Neural cell (in vitro differentiated cells): ENCODE measurements around the gene LSM12. TPM values are rescaled to one million over a fixed set of nuclear protein-coding genes. Genes with fewer than 3 reads are reported as not detected.

Experiments used
- H2AFZ ChIP-seq: fragments of 200-600, 300-800 bp; sonication (generic), shearing (Covaris generic); 2 replicates; pipeline ENCODE4 v1.6.0; 2014; ENCODE audit warnings: low read depth, mild to moderate bottlenecking, antibody characterized with exemption, low read length, moderate library complexity
- H3F3A ChIP-seq: fragments of 200-600 bp; shearing (Covaris generic); 2 replicates; pipeline ENCODE4 v1.6.1; 2016; ENCODE audit warnings: mild to moderate bottlenecking, moderate library complexity, mixed read lengths, antibody characterized with exemption, low read length; ENCODE audit not compliant: insufficient read depth, poor library complexity, severe bottlenecking
- H3K27ac ChIP-seq: fragments of 200-600, 300-800 bp; sonication (generic), shearing (Covaris generic); 2 replicates; pipeline ENCODE4 v1.5.1; 2014; ENCODE audit warnings: mild to moderate bottlenecking, low read length, moderate library complexity
- H3K27me3 ChIP-seq: fragments of 300-800, 200-600 bp; sonication (generic), shearing (Covaris generic); 2 replicates; pipeline ENCODE4 v1.6.0; 2014; ENCODE audit warnings: mild to moderate bottlenecking, low read depth, low read length, moderate library complexity; ENCODE audit not compliant: insufficient read depth
- H3K36me3 ChIP-seq: fragments of 300-800, 200-600 bp; sonication (generic), shearing (Covaris generic); 2 replicates; pipeline ENCODE4 v1.5.1; 2014; ENCODE audit warnings: mild to moderate bottlenecking, antibody characterized with exemption, low read length, moderate library complexity; ENCODE audit not compliant: insufficient read depth
- H3K4me2 ChIP-seq: fragments of 300-800, 200-600 bp; sonication (generic), shearing (Covaris generic); 2 replicates; pipeline ENCODE4 v1.6.0; 2014; ENCODE audit warnings: mild to moderate bottlenecking, low read length
- H3K4me3 ChIP-seq: fragments of 300-800, 200-600 bp; sonication (generic), shearing (Covaris generic); 2 replicates; pipeline ENCODE4 v1.5.1; 2014; ENCODE audit warnings: mild to moderate bottlenecking, low read length, moderate library complexity
- H3K79me2 ChIP-seq: fragments of 200-600 bp; shearing (Covaris generic); replicated peaks from 2 replicates; pipeline ENCODE4 v1.6.0; 2014; ENCODE audit warnings: mild to moderate bottlenecking, low read length, moderate library complexity; ENCODE audit not compliant: insufficient read depth
- H3K9ac ChIP-seq: fragments of 300-800, 200-600 bp; sonication (generic), shearing (Covaris generic); 2 replicates; pipeline ENCODE4 v1.6.1; 2016; ENCODE audit warnings: mild to moderate bottlenecking, low read length, mixed read lengths
- H3K9me2 ChIP-seq: fragments of 200-600 bp; shearing (Covaris generic); 2 replicates; pipeline ENCODE4 v1.6.1; 2016; ENCODE audit warnings: mild to moderate bottlenecking, low read length, mixed read lengths; ENCODE audit not compliant: insufficient read depth
- H3K9me3 ChIP-seq: fragments of 200-600, 300-800 bp; sonication (generic), shearing (Covaris generic); 2 replicates; pipeline ENCODE4 v1.6.1; 2016; ENCODE audit warnings: mild to moderate bottlenecking, mixed run types, low read length, moderate library complexity, mixed read lengths
- H4K20me1 ChIP-seq: fragments of 200-600 bp; shearing (Covaris generic); 2 replicates; pipeline ENCODE4 v1.6.1; 2016; ENCODE audit warnings: mild to moderate bottlenecking, mixed run types; ENCODE audit not compliant: insufficient read depth
- CTCF ChIP-seq: fragments of 450-650 bp; IDR thresholded peaks from 2 replicates; pipeline ENCODE4 v1.5.1; 2014; ENCODE audit warnings: antibody characterized with exemption, mild to moderate bottlenecking, moderate library complexity; ENCODE audit not compliant: poor library complexity, severe bottlenecking
- EP300 ChIP-seq: fragments of 450-650 bp; conservative IDR thresholded peaks from 2 replicates; pipeline ENCODE4 v1.6.1; 2014; ENCODE audit warnings: antibody characterized with exemption, mild to moderate bottlenecking, moderate library complexity; ENCODE audit not compliant: poor library complexity, severe bottlenecking
- EZH2 ChIP-seq: fragments of 200-600, 300-800 bp; shearing (Covaris generic), sonication (generic); IDR thresholded peaks from 2 replicates; pipeline ENCODE4 v1.6.1; 2014; ENCODE audit warnings: antibody characterized with exemption, low read length, borderline replicate concordance, mild to moderate bottlenecking; ENCODE audit not compliant: insufficient read depth, poor library complexity, severe bottlenecking
- MXI1 ChIP-seq: fragments of 450-650 bp; conservative IDR thresholded peaks from 2 replicates; pipeline ENCODE4 v1.6.1; 2014; ENCODE audit warnings: antibody characterized with exemption, mild to moderate bottlenecking; ENCODE audit not compliant: poor library complexity, severe bottlenecking
- POLR2AphosphoS5 ChIP-seq: IDR thresholded peaks from 2 replicates; pipeline ENCODE4 v1.6.1; 2012
- RAD21 ChIP-seq: fragments of 450-650 bp; conservative IDR thresholded peaks from 2 replicates; pipeline ENCODE4 v1.6.1; 2014; ENCODE audit warnings: antibody characterized with exemption, mild to moderate bottlenecking, moderate library complexity
- SMC3 ChIP-seq: fragments of 450-650 bp; conservative IDR thresholded peaks from 2 replicates; pipeline ENCODE4 v1.6.1; 2014; ENCODE audit warnings: antibody characterized with exemption, mild to moderate bottlenecking, moderate library complexity; ENCODE audit not compliant: poor library complexity
- TAF1 ChIP-seq: IDR thresholded peaks from 2 replicates; pipeline ENCODE4 v1.6.1; 2012; ENCODE audit warnings: low read depth
- polyA plus RNA-seq: library from polyadenylated mRNA; depleted of rRNA; stranded (reverse); fragments of >200 nt; gene quantifications from 2 replicates; pipeline ENCODE4 v1.2.3, GENCODE V29; 2014
- TF ChIP-seq, protein P1 (sequence below): IDR thresholded peaks from 2 replicates; pipeline ENCODE4 v1.6.1; 2012; ENCODE audit warnings: borderline replicate concordance

Gene LSM12
- polyA plus RNA-seq, 1 donor from 2014 or later = 12.0 TPM

DNA sequence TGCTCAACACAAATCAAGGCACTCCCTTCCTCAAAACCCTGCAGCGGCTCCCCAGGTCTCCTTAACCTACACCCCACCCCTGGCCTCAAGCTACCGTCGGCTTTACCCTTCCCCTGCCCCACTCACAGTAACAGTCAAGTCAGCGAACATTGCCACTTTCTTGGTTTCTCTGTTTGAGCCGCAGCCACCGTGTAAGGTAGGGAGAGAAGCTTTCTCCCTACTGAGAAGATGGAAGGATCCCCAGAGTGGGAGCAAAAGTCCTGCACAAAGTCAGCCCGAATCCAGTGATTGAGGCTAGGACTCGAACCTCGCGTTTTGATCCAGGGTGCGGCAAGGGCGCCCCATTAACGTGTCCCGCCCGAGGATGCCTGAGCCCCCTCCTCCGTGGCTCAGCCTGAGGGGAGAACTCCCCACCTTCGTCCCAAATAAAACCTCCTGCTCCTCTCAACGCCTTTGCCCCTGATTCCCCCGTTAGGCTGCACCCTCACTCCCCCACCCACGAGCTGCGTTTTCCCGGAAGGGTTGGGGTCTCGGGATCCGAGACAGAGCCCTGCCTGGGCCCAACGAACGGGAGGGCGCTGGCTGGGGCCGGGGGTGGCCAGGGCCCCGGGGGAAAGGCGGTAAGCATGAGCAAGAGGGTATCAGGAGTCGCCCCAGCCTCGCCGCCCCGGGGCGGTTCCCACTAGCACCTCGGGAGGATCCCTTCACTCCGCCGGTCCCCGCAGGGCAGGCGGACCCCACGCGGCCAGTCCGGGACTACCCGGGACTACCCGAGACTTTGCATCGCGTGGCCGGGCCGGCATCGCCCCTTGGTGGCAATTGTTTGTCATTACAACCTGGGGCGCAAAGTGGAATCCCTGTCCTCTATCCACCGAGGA is 72.0 kb downstream of the LSM12 start:
- TF ChIP-seq, protein P1, sequence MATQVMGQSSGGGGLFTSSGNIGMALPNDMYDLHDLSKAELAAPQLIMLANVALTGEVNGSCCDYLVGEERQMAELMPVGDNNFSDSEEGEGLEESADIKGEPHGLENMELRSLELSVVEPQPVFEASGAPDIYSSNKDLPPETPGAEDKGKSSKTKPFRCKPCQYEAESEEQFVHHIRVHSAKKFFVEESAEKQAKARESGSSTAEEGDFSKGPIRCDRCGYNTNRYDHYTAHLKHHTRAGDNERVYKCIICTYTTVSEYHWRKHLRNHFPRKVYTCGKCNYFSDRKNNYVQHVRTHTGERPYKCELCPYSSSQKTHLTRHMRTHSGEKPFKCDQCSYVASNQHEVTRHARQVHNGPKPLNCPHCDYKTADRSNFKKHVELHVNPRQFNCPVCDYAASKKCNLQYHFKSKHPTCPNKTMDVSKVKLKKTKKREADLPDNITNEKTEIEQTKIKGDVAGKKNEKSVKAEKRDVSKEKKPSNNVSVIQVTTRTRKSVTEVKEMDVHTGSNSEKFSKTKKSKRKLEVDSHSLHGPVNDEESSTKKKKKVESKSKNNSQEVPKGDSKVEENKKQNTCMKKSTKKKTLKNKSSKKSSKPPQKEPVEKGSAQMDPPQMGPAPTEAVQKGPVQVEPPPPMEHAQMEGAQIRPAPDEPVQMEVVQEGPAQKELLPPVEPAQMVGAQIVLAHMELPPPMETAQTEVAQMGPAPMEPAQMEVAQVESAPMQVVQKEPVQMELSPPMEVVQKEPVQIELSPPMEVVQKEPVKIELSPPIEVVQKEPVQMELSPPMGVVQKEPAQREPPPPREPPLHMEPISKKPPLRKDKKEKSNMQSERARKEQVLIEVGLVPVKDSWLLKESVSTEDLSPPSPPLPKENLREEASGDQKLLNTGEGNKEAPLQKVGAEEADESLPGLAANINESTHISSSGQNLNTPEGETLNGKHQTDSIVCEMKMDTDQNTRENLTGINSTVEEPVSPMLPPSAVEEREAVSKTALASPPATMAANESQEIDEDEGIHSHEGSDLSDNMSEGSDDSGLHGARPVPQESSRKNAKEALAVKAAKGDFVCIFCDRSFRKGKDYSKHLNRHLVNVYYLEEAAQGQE = no peak
- TF ChIP-seq EZH2 = no peak
- peak; percentile 82 for TF ChIP-seq SMC3
- no peak for TF ChIP-seq TAF1
- peak; percentile 84 for TF ChIP-seq RAD21
- no peak for TF ChIP-seq EP300
- no peak for TF ChIP-seq POLR2AphosphoS5
- TF ChIP-seq CTCF = peak; percentile 81
- peak; percentile 29 for TF ChIP-seq MXI1
- no peak overlapping the region for H3K27ac ChIP-seq
- no peak overlapping the region for H3K9ac ChIP-seq
- no peak overlapping the region for H2AFZ ChIP-seq
- peak overlapping the region; percentile 50 for H3K4me3 ChIP-seq
- no peaks in the 10 kb centered on the region for H3K36me3 ChIP-seq
- no peaks in the 10 kb centered on the region for H3K79me2 ChIP-seq
- H3K9me2 ChIP-seq = no peaks in the 10 kb centered on the region
- H3K4me2 ChIP-seq = no peak overlapping the region
- no peaks in the 10 kb centered on the region for H3K9me3 ChIP-seq
- H4K20me1 ChIP-seq = no peaks in the 10 kb centered on the region
- H3K27me3 ChIP-seq = peaks cover 12% of the 10 kb centered on the region
- no peaks in the 10 kb centered on the region for H3F3A ChIP-seq

DNA sequence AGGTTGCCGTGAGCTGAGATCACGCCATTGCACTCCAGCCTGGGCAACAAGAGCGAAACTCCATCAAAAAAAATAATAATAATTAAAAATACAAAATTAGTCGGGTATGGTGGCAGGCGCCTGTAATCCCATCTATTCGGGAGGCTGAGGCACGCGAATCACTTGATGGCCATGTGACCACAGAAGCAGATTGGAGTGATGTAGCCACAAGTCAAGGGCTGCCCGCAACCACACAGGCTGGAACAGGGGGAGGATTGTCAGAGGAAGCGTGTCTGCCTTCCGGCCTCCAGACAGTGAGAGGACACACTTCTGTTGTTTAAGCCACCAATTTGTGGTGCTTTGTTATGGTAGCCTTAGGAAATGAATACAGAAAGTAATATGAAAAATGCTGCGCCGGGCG is 73.8 kb downstream of the LSM12 start:
- H4K20me1 ChIP-seq = no peaks in the 10 kb centered on the region
- H3K79me2 ChIP-seq = no peaks in the 10 kb centered on the region
- H3K9ac ChIP-seq = no peak overlapping the region
- no peaks in the 10 kb centered on the region for H3K36me3 ChIP-seq
- H2AFZ ChIP-seq = no peak overlapping the region
- TF ChIP-seq EP300 (no peak), RAD21 (no peak)
- H3K9me3 ChIP-seq = no peaks in the 10 kb centered on the region
- no peak overlapping the region for H3K4me3 ChIP-seq
- no peaks in the 10 kb centered on the region for H3K9me2 ChIP-seq
- no peak overlapping the region for H3K4me2 ChIP-seq
- no peaks in the 10 kb centered on the region for H3F3A ChIP-seq
- peaks cover 12% of the 10 kb centered on the region for H3K27me3 ChIP-seq
- no peak overlapping the region for H3K27ac ChIP-seq
